ENCODE measurements around the gene DNM3.

- TF ChIP-seq POLR2A (IDR thresholded peaks at IDR 0.05) (no peak), CTCF (IDR thresholded peaks at IDR 0.05) (no peak)
These were observed 98.4 kb downstream of the DNM3 start for GRCh38 chr1:171939740-171940139.

Data from adrenal gland (tissue), 5 donors.